Activated CD4-positive, alpha-beta T cell treated with anti-CD3 and anti-CD28 coated beads for 48 hours (primary cell): Measurements from ENCODE around the gene CCM2.
A peak's percentile ranks its signal among the peaks of the same experiment; 100 is the strongest.

Source experiments
- DNase-seq: peaks from one replicate; pipeline ENCODE4 v3.0.0-alpha.2; 2020

CCM2 gene

GRCh38 chr7:45084901-45085618 lies 85.1 kb downstream of the CCM2 start:
- DNase-seq, result no peak

GRCh38 chr7:45085619-45086200 lies 85.7 kb downstream of the CCM2 start:
- no peak for DNase-seq

GRCh38 chr7:45086331-45087065 lies 86.5 kb downstream of the CCM2 start:
- no peak for DNase-seq

- no peak for DNase-seq
Measured at GRCh38 chr7:45087301-45088145, 87.5 kb downstream of the CCM2 start.

GRCh38 chr7:45088146-45088701 lies 88.2 kb downstream of the CCM2 start:
- no peak for DNase-seq

- DNase-seq, result no peak
Measured at GRCh38 chr7:45088821-45089340, 88.9 kb downstream of the CCM2 start, which contains the start of gene NACAD. TSS of gene NACAD (minus strand) at chr7:45088969. CDS start at chr7:45088894, 75 bp downstream.

GRCh38 chr7:45089341-45089891 lies 89.4 kb downstream of the CCM2 start:
- DNase-seq, result peak; percentile 84

- DNase-seq, result no peak
Measured at GRCh38 chr7:45092100-45092930, 92.3 kb downstream of the CCM2 start.

GRCh38 chr7:45092931-45093235 lies 92.9 kb downstream of the CCM2 start:
- DNase-seq, result no peak

GRCh38 chr7:45098983-45099839 lies 99.2 kb downstream of the CCM2 start:
- no peak for DNase-seq

- DNase-seq, result no peak
Measured at GRCh38 chr7:45099891-45100760, 100.1 kb downstream of the CCM2 start.

GRCh38 chr7:45100761-45101480 lies 100.9 kb downstream of the CCM2 start:
- no peak for DNase-seq

GRCh38 chr7:45101748-45102147 lies 101.7 kb downstream of the CCM2 start:
- DNase-seq, result no peak

GRCh38 chr7:45102785-45103712 lies 103.0 kb downstream of the CCM2 start:
- DNase-seq, result no peak

- DNase-seq, result no peak
Measured at GRCh38 chr7:45103958-45104843, 104.2 kb downstream of the CCM2 start.

GRCh38 chr7:45104844-45105587 lies 105.0 kb downstream of the CCM2 start:
- no peak for DNase-seq
